Cerebellar cortex (tissue), 1 donor: ENCODE measurements around the gene HOXA3.

Source experiments
- DNase-seq: peaks from one replicate; pipeline ENCODE4 v3.0.0-alpha.2; 2015; ENCODE audit warnings: low spot score

Gene HOXA3

DNA sequence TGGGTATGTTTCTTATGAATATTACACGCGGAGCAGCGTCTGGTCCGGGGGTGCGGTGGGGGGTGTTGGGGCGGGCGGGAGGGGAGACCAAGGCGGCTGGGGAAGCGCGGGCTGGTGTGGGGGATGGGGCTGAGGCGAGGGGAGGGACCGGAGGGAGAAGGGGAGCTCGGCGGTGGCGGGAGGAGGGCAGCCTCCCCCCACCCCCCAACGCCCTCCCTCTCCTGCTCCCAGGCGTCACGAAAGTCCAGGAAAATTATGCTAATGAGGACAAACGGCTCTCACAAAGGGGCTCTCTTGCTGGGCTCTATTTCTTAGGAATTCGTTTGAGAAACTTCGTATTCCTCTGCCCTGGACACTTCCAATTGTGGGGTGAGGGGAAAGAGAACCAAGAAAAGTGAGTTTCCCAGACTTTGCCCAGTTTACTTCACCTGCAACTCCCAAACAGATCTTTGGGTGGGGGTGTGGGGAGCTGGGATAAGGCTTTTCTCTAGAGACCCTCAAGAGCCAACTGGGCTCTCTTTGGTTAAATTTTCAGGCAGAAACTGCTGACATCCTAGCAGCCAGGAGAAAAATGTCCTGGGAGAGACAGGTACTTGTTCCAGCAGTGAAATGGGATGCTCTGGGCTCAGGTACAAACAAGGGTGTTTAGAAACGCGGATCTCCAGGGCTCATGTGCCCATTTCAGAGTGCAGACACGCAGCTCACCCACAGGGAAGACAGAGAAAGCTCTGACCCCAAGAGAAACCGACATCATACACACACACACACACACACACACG is 38.2 kb downstream of the HOXA3 start:
- peak; percentile 59 for DNase-seq

DNA sequence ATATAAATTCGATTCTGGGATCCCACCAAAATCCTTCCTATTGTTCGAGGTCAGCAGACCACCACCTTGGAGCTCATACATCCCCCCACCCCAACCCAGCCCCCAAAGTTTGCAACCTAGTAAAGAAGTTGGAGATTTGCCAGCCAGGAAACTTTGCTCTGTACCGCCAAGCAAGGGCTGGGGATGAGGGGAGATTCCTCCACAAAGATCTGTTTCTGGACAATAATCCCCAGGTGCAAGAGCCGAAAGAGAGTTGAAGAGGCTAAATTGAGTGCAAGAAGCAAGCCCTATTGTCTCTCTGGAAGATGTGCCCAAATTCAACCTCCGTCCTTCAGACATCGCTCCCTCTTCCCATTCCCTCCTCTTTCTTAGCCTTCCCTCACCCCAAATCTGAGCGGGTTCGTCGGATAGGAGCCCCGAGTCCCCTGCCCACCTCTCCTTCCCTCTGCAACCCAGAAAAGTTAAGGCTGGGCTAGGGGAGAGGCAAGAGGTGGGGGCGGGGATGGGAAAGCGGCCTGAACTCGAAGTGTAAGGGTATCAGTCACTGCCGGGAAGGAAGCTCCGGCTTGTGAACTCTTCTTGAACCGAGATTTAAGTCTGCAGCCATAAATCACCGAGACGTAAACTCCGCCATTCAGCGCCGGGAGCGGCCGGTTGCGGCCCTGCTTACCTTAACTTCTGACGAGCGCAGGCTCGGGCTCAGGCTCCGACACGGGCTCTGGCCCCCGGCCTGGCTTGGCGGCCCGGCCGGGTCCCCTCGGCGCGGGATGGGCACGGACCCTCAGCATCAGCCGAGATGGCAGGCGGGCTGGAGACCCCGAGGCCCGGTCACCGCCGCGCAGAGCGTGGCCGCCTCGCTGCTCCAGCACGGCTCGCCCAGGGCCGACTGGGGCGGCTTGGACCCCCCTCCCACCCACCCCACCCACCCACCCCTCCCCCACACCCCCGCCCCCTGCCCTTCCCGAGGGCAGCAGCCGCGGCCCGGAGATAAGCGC is 39.1 kb downstream of the HOXA3 start:
- DNase-seq = peak; percentile 57

DNA sequence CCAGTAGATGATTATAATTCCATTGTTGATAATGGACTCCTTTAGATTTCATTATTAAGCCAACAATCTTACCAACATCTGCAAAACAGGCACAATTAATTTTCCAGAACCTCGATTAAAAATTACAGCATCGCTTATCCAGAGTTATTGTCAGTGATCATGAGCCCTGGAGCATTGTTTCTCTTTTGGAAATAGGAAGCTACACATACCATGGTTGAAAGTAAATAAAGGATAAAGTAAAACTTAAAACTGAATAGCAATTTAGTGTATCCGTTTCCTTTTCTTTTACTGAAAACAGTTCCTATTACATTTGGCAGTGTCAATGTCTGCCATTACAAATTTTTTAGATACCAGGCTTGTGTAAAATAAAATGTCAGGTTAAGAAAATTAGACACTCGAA is 40.0 kb downstream of the HOXA3 start:
- no peak for DNase-seq

DNA sequence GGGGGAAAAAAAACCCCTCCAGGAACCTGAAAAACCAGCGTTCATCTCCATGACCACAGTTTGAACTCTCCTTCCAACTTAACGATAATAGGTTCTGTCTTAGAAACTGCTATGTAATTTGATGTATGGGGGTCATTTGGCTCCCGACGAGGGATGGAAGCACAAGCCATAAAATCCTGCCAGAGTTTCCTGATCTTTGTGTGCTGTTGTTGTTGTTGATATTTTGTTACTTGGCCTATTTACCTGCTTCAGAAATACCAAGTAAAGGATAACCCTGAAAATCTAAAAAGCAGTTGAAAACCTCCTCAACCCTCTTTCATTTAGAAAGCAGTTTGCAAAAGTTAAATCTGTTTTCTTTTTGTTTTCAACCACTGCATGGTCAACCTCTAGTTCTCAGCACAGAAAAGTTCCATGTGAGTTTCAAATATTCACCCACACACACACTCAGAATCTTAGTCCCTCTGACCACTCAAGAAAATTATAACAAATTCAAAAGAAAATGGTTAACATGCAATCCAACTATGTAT is 40.6 kb downstream of the HOXA3 start:
- no peak for DNase-seq

DNA sequence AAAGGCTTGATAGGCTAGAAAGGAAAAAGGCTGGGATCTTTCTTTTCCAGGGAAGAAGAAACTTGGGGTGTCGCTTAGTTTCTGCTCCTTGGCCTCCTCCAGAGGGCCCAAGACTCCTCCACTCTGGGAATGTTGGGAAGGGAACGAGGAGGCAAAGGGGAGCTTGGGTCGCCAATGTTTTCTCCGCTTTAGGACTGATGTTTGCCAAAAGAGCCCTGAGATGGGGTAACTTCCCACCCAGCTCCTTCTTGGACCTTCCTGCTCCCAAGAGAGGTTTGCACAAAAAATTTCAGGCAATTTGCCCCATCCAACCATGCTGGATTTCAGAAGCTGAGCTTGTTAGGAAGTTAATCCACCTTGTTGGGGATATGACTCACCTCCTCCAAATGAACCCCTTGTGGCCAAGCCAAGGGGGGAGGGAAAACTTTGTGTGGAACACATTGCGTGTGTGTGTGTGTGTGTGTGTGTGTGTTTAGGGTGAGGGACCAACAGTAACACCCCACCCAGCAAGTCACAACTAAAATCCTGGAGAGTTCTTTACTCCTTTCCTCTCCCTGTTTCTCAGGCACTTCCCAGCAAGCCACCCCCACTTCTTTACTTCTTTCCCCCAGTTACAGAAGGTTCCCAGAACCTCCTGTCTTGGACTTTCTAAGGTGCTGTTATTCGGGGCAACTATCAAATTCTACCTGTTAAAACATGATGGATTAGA is 41.2 kb downstream of the HOXA3 start:
- no peak for DNase-seq

DNA sequence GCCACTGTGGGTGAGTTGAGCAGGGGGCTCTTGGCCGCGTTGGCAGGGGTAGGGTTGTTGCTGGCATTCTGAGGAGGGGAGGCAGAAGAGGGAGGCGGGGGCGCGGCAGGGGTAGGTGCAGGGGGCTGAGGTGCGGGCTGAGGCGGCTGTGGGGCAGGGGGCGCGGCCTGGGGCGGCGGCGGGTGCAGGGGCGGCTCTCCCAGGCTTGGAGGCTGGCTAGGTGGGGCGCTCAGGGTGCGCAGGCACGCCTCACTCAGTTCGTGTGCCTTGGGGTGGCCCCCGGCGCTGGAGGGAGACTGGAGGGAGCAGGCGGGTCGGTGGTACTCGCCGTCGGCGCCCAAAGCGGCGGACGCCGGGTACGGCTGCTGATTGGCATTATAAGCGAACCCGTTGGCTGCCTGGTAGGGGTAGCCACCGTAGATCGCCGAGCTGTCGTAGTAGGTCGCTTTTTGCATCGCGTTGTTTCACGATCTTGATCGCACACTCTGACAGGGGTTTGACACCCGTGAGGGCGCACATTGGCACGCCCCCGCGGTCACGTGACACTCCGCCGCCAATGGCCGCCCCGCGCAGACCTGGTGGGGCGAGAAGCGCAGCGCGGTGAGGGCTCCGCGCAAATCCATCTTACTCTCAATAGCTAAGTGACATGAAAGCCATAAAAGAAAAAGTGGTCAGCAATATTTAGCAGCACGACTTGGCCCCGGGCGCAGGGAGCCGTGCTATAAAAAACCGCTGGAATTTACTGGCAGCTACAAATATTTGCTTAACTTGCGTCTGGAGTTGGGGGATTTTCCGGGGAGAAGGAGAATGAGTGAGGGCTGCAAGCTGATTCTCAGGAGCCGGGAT is 42.0 kb downstream of the HOXA3 start:
- DNase-seq = no peak

DNA sequence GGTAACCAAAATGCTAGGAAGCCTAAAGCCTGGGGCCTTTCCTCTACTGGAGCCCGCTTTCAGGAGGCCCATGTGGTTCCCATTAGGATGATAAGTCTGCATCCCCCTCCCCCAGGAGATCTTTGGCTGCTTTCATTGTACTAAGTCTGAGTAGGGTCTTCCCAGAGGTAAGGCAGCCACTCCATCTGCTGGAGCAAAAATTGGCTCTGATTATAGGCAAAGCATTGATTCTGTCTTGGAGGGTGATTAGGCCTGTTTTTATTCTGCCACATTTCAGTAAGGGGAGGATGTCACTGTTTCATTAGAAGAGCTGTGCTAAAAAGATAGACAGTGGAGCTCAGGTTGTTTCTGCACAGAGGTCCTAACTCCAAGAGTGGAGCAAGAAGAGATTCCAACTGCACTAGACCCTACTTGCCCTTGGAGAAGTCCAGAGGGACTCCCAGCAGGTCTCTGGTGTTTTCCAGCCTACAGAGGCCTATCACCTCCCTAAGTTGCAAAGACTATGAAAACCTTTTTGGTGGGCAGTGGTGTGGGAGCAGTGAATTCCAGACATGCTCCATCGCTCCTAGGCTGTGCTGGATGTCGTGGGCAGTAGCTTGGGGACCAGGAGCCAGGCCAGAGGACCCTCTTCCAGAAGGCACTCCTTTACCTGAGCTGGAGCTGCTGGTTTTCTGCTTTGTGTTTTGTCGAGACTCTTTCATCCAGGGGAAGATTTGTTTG is 42.8 kb downstream of the HOXA3 start:
- DNase-seq = no peak

DNA sequence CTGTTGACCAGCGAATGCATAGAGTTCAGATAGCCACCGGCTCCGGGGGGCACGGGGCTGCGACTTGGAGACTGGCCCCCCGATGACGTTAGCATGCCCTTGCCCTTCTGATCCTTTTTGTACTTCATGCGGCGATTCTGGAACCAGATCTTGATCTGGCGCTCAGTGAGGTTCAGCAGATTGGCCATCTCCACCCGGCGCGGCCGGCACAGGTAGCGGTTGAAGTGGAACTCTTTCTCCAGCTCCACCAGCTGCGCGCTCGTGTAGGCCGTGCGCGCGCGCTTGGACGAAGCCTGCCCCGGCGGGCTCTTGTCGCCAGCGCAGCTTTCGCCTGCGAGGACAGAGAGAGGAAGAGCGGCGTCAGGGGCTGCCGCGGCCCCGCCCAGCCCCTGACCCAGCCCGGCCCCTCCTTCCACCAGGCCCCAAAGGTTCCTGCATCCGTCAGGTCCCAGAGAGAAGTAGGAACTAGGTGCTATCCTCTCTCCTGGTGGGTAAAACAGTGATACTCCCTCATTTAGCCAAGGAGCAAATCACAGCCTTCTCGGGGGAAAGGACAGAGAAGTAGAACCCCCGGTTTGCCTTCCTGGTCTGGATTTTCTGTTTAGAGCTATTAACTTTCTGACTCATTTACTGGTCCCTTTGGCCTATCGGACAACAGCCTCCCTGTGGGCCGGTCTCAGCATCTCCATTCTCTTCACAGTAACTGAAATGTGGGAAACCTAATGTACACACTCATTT is 43.8 kb downstream of the HOXA3 start:
- no peak for DNase-seq

DNA sequence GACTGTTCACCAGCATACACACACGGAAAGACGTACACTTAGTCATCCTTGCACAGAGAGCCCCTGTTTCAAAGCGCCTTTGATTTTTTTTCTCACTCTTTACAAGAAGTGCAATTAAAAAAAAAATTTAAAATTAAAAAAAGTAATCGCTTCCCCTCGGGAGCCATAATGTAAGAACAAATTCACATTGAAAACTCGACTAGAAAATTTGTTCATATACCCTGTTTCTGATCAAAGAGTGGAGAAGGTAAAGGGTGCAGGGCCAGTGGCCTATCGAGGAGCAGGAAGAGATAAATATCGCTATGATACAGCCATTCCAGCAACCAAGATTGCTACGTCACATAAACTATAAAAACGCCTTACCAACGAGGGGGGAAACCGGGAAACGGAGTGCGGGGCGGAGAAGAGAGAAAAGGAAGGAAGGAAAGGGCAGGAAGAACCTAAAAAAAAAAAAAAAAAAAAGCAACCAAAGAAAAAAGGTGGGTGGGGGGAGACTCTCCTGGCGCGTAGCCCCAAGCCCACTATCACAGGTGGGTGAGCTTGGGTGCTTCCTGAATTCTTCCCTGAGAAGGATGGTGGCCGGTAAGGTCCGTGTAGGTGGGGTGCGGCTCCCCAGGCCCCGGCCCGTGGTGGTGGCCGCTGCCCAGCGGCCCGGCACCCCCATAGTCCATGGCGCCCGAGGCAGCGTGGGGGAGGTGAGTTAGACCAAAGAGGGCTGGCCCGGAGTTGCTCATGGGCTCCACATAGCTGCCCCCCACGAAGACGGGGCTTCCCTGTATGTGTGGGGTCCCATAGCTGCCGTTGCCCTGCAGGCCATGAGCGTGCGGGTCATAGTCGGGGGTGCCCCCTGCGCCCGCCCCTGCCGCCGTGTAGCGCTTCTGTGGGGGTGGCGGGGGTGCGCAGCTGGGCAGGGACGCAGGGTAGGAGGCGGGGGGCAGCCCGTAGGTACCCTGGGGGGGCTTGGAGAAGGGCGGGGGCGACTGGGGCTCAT is 44.7 kb downstream of the HOXA3 start:
- no peak for DNase-seq

DNA sequence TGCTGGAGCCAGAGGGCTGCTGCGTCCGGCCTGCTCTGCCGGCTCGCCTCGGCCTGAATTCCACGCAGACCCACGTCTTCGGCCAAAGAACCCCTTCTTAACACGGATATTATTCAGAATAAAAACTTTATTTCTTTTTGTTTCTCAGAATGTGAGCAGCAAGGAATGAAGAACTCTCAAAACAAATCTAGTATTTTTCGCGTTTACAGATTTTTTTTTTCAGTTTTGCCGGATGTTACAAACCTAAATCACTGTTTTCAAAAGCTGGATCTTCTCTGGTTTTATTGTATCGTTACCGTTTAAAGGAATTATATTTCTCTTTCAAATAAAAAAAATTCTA is 45.5 kb downstream of the HOXA3 start:
- no peak for DNase-seq

DNA sequence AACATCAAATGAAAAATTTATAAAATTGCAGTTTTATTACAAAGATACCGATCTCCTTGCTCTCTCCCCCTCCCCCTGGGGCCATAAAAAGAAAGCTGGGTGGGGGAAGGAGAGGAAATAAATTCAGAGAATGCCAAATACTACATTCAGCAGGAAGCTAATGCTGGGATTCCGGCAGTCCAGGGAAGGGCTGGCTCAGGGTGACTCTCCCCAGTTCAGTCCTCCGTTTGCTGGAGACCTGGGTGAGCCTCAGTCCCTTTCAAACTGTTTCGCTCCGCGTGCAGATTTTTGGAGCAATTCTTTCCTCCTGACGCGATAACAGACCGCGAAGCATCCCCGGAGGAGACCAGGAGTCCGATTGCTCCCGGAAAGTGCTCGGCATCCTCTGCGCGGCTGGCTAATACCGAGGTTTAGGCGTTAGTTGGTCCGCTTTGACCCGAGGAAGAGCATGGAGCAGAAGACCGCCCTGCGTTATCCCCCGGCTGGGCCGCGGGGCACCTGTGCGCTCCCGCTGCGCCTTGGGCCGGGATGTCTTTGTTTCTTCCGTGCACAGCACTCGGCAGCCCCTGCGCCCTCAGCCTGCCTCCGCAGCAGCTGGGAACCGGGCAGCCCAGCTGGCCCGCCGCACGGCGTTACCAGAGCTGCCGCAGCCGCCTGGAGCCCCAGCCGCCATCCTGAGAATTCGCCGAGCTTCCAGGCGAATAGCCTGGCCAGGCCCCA is 46.0 kb downstream of the HOXA3 start:
- DNase-seq = no peak

DNA sequence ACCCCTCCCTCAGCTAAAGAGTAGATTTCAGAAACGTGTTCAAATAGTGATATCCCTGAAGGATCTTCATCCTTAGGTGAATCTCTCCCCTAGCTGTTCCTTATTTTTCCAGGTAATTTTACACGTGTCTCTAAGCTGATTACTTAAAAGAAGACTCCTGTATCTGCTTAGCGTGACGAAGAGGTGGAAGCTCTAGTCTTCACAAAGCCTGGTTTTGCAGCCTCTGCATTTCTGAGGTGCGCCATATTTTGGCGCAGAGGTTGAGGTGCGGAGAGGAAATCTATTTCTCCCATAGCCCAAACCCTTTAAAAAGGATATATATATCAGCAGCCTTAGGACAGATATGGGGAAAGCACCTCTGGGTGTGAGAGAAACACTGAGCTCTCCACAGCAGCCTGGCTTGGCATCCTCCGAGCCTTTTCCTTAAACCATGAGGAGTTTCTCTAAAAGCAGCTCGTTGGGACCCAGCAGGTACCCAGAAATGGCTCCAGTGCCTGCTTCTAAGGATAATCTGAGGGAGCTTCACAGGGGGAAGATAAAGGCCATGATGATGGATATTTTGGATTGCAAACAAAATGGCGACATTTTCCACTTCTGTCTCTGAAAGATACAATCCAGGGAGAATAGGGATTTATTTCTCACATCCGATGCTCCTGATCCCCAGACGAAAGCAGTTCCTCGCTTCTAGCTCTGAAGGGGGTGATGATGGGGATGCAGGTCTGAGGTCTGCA is 46.9 kb downstream of the HOXA3 start:
- no peak for DNase-seq

DNA sequence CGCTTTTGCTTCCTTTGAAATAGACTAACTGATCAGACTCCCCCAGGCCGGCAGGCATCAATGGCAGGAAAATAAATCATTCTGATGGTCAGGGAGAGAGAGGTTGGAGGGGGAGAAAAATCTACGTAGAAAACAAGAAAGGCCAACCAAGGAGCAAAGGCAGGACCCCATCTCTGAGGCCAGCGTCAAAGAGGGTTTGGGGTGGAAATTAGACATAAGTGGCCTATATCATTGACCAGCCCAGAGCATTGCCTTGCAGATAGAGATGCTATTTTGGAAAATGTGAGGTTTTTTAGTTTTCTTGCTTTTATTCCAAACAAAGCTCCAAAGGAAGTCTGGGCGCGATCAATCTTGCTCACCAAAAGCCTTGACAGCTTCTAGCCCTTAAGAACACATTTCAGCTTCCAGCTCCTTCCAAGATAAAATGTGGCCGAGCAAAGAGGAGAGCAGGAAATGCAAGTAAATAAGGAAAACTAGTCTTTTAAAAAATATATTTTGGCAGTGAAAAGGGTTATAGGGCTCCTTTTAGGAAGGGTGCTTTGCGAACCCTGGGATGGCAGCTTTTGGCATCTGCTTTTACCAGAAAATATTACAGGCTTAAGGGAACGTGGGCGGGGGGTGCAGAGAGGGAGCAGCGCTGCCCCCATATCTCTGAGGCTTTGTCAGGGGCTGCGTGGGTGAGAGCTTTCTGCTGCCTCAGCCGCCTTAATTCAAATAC is 47.9 kb downstream of the HOXA3 start:
- no peak for DNase-seq

DNA sequence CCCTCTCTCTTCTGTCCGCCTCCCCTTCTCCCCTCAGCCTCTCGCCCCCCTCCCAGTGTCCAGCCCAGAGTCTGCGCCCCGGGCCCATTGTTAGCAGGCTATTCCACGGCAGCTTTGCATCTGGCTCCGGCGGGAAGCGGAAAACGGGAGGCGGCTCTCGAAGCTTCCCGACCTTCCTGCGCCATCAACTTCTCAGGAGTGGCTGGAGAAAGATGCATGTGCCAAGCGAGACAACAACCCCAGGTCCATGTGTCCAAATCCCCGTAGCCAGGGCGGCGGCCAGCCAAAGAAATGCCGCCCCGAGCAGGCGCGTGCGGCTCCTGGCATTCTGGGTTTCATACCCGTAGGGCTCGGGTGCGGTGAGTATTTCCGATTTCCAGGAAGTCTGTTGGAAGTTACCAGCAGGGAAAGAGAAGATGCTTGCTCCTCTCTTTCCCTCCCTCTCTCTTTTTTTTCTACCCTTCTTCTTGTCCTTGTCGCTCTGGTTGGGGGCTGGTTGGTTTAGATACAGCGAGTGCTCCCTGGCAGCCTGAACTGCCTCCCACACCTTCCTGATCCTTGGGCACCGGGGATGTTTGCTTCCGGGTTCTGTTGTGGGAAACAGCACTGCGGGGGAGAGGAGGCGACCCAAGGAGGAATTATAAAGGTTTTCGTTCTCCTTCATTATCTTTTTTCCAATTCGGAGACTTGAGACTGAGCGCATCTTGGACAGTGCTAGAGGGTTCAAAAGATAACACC is 48.7 kb downstream of the HOXA3 start:
- DNase-seq = no peak

DNA sequence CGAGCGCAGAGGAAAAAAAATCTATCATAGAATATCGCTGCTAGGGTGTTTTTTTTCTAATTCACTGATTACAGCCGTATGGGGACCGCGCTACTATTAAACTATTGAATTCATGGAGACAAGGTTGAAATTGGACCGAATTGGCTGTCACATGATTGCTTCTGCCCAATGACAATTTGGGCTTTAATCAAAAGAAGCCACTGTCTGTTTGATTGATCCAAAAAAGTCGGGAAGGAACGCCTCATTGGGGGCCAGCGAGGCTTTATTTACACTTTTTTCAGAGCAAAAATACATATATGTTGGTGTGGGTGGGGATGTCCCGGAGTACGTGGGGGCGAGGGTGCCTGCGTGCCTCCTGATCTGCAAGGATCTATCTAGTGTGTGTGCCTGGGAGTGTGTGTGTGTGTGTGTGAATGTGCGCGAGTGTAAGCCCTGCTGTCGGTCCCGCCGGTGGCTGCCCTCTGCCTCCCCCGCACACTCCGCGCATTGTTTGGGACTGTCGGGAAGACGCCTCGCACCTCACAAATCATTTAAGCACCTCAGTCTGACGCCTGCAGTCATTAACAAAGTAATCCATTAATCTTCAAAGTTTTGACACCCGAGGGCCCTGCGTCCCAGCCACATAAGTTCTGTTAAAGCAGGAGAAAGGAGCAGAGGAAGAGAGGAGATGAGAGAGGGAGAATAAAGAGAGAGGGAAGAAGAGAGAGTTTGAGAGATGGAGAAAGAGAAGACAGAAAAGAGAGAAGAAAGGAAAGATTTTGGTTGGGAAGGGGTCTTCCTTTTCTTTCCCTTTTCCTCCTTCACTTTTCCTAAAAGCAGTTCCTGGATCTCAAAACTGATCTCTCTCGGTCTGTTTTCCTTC is 49.6 kb downstream of the HOXA3 start, which contains the start of gene HOXA2:
HOXA2 (minus strand) TSS at position 103 of the 862 bp plus-strand sequence. CDS start 183 bp downstream, outside the sequence.
- DNase-seq = no peak
